ENCODE data around the gene UQCRC2.
"Not testable (repeated sequence)": the region's sequence is repeated elsewhere in the genome, so short reads cannot be mapped to it uniquely, and the experiment has no call there.

DNA sequence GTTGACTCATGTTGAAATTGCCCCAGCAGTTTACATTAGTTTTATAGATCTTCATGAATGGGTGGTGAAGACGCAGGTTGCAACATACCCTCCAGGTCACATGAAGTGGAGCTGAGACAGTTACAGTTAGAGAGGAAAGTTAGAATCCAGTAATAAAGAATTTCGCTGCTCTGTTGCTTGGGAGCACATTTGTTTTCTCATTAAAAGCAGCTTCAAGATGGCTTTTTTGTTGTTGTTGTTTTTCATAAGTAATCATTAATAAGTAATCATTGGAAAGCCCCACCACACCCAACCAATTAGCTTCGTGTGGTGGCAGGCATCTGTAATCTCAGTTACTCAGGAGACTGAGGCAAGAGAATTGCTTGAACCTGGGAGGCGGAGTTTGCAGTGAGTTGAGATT is 19.8 kb upstream of the UQCRC2 start:
- TF ChIP-seq, protein P1, sequence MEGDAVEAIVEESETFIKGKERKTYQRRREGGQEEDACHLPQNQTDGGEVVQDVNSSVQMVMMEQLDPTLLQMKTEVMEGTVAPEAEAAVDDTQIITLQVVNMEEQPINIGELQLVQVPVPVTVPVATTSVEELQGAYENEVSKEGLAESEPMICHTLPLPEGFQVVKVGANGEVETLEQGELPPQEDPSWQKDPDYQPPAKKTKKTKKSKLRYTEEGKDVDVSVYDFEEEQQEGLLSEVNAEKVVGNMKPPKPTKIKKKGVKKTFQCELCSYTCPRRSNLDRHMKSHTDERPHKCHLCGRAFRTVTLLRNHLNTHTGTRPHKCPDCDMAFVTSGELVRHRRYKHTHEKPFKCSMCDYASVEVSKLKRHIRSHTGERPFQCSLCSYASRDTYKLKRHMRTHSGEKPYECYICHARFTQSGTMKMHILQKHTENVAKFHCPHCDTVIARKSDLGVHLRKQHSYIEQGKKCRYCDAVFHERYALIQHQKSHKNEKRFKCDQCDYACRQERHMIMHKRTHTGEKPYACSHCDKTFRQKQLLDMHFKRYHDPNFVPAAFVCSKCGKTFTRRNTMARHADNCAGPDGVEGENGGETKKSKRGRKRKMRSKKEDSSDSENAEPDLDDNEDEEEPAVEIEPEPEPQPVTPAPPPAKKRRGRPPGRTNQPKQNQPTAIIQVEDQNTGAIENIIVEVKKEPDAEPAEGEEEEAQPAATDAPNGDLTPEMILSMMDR (conservative IDR thresholded peaks at IDR 0.05 in 1 of 2, IDR thresholded peaks at IDR 0.05 in 1 of 2; ENCODE audit: extremely low read depth in 1 of 2, insufficient read depth in 1 of 2, low read depth in 1 of 2, low read length in 2 of 2) = not testable (repeated sequence)
- TF ChIP-seq EZH2 (IDR thresholded peaks at IDR 0.05; ENCODE audit: borderline replicate concordance, low read length) = not testable (repeated sequence)
